GM23338 (cell line): ENCODE results near the gene GAR1. TPM values are rescaled to one million over a fixed set of nuclear protein-coding genes. Genes with fewer than 3 reads are reported as not detected.

ENCODE experiments used
- ATAC-seq: fragments of 200-7000 bp; cut with Tn5 transposase; 3 replicates; pipeline ENCODE4 v1.9.1; 2020
- DNase-seq: peaks from one replicate; pipeline ENCODE4 v3.0.0-alpha.2; 2015; ENCODE audit warnings: low spot score
- H2AFZ ChIP-seq: fragments of 200-600 bp; sonication (generic); 2 replicates; pipeline ENCODE4 v1.8.0; 2016; ENCODE audit warnings: antibody characterized with exemption, mild to moderate bottlenecking, moderate library complexity
- H3F3A ChIP-seq: fragments of 200-600 bp; sonication (generic); replicated peaks from 2 replicates; pipeline ENCODE4 v1.8.0; 2017; ENCODE audit warnings: antibody characterized with exemption, mixed run types, low read depth
- H3K27ac ChIP-seq: fragments of 200-600 bp; sonication (generic); 2 replicates; pipeline ENCODE4 v1.6.1; 2016; ENCODE audit warnings: low read depth
- H3K27me3 ChIP-seq: fragments of 200-600 bp; sonication (generic); 2 replicates; pipeline ENCODE4 v1.8.0; 2016; ENCODE audit warnings: mild to moderate bottlenecking, mixed run types, moderate library complexity; ENCODE audit not compliant: insufficient read depth
- H3K36me3 ChIP-seq: fragments of 200-600 bp; sonication (generic); 2 replicates; pipeline ENCODE4 v1.8.0; 2016; ENCODE audit warnings: mild to moderate bottlenecking; ENCODE audit not compliant: insufficient read depth
- H3K4me1 ChIP-seq: fragments of 200-600 bp; sonication (generic); 2 replicates; pipeline ENCODE4 v1.8.0; 2016; ENCODE audit warnings: mild to moderate bottlenecking, moderate library complexity; ENCODE audit not compliant: insufficient read depth
- H3K4me2 ChIP-seq: fragments of 200-600 bp; sonication (generic); 2 replicates; pipeline ENCODE4 v1.7.1; 2017; ENCODE audit warnings: mixed run types
- H3K4me3 ChIP-seq: fragments of 200-600 bp; sonication (generic); 2 replicates; pipeline ENCODE4 v1.6.1; 2016; ENCODE audit warnings: mixed run types
- H3K79me2 ChIP-seq: fragments of 200-600 bp; sonication (generic); replicated peaks from 2 replicates; pipeline ENCODE4 v1.8.0; 2017; ENCODE audit warnings: mild to moderate bottlenecking; ENCODE audit not compliant: insufficient read depth
- H3K9me2 ChIP-seq: fragments of 200-600 bp; sonication (generic); 2 replicates; pipeline ENCODE4 v1.8.0; 2017; ENCODE audit not compliant: insufficient read depth
- H4K20me1 ChIP-seq: fragments of 200-600 bp; sonication (generic); replicated peaks from 2 replicates; pipeline ENCODE4 v1.8.0; 2017; ENCODE audit warnings: mild to moderate bottlenecking; ENCODE audit not compliant: insufficient read depth
- H3K27ac Mint-ChIP-seq: 2 replicates; pipeline ENCODE4 v1.8.0; 2020; ENCODE audit warnings: inconsistent platforms, mild to moderate bottlenecking, moderate library complexity, mixed read lengths
- H3K27me3 Mint-ChIP-seq: 3 replicates; pipeline ENCODE4 v1.8.0; 2022; ENCODE audit warnings: low read depth, mild to moderate bottlenecking, moderate library complexity, mixed read lengths, inconsistent platforms; ENCODE audit not compliant: insufficient read depth, poor library complexity
- H3K36me3 Mint-ChIP-seq: 3 replicates; pipeline ENCODE4 v1.8.0; 2021; ENCODE audit warnings: low read depth, mild to moderate bottlenecking, inconsistent platforms, moderate library complexity, mixed read lengths
- H3K4me1 Mint-ChIP-seq: 3 replicates; pipeline ENCODE4 v1.8.0; 2020; ENCODE audit warnings: mild to moderate bottlenecking, inconsistent platforms, mixed read lengths
- H3K4me3 Mint-ChIP-seq: 3 replicates; pipeline ENCODE4 v1.8.0; 2021; ENCODE audit warnings: moderate library complexity, mild to moderate bottlenecking, inconsistent platforms, mixed read lengths
- H3K9me3 Mint-ChIP-seq: 3 replicates; pipeline ENCODE4 v1.8.0; 2020; ENCODE audit warnings: moderate library complexity, mild to moderate bottlenecking, inconsistent platforms, mixed read lengths
- polyA plus RNA-seq: library from polyadenylated mRNA; unstranded; fragments of >200 nt; fragmentation: Nextera tagmentation; extraction: Ambion mirVana; gene quantifications from 2 replicates; pipeline ENCODE4 v1.2.1, GENCODE V29; 2016
- total RNA-seq: library from RNA; depleted of rRNA; stranded (reverse); fragments of >200 nt; shearing (Covaris generic); gene quantifications from 2 replicates; pipeline ENCODE4 v1.2.3, GENCODE V29; 2014
- TF ChIP-seq, protein P1 (sequence below): fragments of 250-450 bp; sonication (Bioruptor Pico); IDR thresholded peaks from 2 replicates; pipeline ENCODE4 v1.5.0; 2020; ENCODE audit warnings: mild to moderate bottlenecking, moderate library complexity
- TF ChIP-seq, protein P2 (sequence below): IDR thresholded peaks from one replicate; pipeline ENCODE4 v1.6.1; 2018; ENCODE audit warnings: antibody characterized with exemption; ENCODE audit not compliant: unreplicated experiment
- TF ChIP-seq, protein P3 (sequence below), 2 experiments: fragments of 200-600 bp in 1 of 2; sonication (generic) in 1 of 2; conservative IDR thresholded peaks; 2 replicates each; pipeline versions ENCODE4 v1.5.1 to v1.6.1; 2016 to 2017; ENCODE audit warnings: antibody characterized with exemption in 2 of 2, low read depth in 2 of 2, mild to moderate bottlenecking in 2 of 2, moderate library complexity in 1 of 2

The GAR1 gene
- total and polyA plus RNA-seq, 2 experiments from 2014 or later = 13.8 to 98.7 TPM

DNA sequence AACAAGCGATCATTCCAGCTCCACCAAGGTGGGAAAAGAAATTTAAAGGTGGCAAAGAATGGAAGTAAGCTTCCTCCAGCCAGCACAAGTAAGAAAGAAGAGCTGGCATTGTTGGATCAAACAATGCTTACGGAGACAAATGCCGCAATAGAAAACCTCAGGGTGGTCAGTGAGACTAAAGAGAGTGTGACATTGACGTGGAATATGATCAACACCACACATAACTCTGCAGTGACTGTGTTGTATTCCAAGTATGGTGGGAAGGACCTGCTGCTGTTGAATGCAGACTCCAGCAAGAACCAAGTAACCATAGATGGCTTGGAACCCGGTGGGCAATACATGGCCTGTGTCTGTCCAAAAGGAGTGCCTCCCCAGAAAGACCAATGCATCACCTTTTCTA is 54.5 kb downstream of the GAR1 start (continued):
- TF ChIP-seq, protein P1, sequence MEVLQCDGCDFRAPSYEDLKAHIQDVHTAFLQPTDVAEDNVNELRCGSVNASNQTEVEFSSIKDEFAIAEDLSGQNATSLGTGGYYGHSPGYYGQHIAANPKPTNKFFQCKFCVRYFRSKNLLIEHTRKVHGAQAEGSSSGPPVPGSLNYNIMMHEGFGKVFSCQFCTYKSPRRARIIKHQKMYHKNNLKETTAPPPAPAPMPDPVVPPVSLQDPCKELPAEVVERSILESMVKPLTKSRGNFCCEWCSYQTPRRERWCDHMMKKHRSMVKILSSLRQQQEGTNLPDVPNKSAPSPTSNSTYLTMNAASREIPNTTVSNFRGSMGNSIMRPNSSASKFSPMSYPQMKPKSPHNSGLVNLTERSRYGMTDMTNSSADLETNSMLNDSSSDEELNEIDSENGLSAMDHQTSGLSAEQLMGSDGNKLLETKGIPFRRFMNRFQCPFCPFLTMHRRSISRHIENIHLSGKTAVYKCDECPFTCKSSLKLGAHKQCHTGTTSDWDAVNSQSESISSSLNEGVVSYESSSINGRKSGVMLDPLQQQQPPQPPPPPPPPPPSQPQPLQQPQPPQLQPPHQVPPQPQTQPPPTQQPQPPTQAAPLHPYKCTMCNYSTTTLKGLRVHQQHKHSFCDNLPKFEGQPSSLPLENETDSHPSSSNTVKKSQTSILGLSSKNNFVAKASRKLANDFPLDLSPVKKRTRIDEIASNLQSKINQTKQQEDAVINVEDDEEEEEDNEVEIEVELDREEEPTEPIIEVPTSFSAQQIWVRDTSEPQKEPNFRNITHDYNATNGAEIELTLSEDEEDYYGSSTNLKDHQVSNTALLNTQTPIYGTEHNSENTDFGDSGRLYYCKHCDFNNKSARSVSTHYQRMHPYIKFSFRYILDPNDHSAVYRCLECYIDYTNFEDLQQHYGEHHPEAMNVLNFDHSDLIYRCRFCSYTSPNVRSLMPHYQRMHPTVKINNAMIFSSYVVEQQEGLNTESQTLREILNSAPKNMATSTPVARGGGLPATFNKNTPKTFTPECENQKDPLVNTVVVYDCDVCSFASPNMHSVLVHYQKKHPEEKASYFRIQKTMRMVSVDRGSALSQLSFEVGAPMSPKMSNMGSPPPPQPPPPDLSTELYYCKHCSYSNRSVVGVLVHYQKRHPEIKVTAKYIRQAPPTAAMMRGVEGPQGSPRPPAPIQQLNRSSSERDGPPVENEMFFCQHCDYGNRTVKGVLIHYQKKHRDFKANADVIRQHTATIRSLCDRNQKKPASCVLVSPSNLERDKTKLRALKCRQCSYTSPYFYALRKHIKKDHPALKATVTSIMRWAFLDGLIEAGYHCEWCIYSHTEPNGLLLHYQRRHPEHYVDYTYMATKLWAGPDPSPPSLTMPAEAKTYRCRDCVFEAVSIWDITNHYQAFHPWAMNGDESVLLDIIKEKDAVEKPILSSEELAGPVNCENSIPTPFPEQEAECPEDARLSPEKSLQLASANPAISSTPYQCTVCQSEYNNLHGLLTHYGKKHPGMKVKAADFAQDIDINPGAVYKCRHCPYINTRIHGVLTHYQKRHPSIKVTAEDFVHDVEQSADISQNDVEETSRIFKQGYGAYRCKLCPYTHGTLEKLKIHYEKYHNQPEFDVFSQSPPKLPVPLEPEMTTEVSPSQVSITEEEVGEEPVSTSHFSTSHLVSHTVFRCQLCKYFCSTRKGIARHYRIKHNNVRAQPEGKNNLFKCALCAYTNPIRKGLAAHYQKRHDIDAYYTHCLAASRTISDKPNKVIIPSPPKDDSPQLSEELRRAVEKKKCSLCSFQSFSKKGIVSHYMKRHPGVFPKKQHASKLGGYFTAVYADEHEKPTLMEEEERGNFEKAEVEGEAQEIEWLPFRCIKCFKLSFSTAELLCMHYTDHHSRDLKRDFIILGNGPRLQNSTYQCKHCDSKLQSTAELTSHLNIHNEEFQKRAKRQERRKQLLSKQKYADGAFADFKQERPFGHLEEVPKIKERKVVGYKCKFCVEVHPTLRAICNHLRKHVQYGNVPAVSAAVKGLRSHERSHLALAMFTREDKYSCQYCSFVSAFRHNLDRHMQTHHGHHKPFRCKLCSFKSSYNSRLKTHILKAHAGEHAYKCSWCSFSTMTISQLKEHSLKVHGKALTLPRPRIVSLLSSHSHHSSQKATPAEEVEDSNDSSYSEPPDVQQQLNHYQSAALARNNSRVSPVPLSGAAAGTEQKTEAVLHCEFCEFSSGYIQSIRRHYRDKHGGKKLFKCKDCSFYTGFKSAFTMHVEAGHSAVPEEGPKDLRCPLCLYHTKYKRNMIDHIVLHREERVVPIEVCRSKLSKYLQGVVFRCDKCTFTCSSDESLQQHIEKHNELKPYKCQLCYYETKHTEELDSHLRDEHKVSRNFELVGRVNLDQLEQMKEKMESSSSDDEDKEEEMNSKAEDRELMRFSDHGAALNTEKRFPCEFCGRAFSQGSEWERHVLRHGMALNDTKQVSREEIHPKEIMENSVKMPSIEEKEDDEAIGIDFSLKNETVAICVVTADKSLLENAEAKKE (CRISPR knock-in tag) = no peak

DNA sequence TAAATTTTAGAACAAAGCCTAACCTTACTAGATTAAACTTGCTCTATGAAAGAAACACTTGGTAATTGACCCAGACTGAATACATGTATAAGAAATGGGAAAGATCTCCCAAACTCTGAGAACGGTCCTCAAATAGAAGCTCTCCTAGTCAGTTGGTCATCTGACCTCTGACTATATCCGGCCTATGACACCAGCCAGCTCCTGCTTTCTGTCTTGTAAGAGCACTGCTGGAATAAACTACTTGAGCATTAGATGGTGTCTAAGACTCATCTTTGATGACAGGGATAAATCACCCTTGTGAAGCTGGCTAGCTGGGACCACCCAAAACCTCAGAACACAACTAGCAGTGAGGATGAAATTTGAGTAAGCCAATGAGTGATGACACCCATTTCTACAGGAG is 56.5 kb downstream of the GAR1 start:
- no peaks in the 10 kb centered on the region for H4K20me1 ChIP-seq
- no peaks in the 10 kb centered on the region for H3K79me2 ChIP-seq
- no peak overlapping the region for H3K4me3 ChIP-seq
- Mint-ChIP-seq H3K36me3 (no peaks in the 10 kb centered on the region), H3K4me1 (no peaks in the 10 kb centered on the region; the same call in 2 of the 3 replicates), H3K9me3 (no peaks in the 10 kb centered on the region; the same call in 2 of the 3 replicates), H3K27ac (no peak overlapping the region), H3K4me3 (no peak overlapping the region), H3K27me3 (peaks cover 2% of the 10 kb centered on the region)
- no peaks in the 10 kb centered on the region for H3K4me1 ChIP-seq
- no peaks in the 10 kb centered on the region for H3F3A ChIP-seq
- DNase-seq (no peak), ATAC-seq (no peak)
- no peaks in the 10 kb centered on the region for H3K36me3 ChIP-seq
- H3K27ac ChIP-seq = no peak overlapping the region
- H3K9me2 ChIP-seq = peaks cover 4% of the 10 kb centered on the region; the same call in 1 of the 2 replicates
- H3K27me3 ChIP-seq = no peaks in the 10 kb centered on the region
- no peak overlapping the region for H2AFZ ChIP-seq
- H3K4me2 ChIP-seq = no peak overlapping the region
- TF ChIP-seq, protein P1 (CRISPR knock-in tag) = no peak
- TF ChIP-seq, protein P2, sequence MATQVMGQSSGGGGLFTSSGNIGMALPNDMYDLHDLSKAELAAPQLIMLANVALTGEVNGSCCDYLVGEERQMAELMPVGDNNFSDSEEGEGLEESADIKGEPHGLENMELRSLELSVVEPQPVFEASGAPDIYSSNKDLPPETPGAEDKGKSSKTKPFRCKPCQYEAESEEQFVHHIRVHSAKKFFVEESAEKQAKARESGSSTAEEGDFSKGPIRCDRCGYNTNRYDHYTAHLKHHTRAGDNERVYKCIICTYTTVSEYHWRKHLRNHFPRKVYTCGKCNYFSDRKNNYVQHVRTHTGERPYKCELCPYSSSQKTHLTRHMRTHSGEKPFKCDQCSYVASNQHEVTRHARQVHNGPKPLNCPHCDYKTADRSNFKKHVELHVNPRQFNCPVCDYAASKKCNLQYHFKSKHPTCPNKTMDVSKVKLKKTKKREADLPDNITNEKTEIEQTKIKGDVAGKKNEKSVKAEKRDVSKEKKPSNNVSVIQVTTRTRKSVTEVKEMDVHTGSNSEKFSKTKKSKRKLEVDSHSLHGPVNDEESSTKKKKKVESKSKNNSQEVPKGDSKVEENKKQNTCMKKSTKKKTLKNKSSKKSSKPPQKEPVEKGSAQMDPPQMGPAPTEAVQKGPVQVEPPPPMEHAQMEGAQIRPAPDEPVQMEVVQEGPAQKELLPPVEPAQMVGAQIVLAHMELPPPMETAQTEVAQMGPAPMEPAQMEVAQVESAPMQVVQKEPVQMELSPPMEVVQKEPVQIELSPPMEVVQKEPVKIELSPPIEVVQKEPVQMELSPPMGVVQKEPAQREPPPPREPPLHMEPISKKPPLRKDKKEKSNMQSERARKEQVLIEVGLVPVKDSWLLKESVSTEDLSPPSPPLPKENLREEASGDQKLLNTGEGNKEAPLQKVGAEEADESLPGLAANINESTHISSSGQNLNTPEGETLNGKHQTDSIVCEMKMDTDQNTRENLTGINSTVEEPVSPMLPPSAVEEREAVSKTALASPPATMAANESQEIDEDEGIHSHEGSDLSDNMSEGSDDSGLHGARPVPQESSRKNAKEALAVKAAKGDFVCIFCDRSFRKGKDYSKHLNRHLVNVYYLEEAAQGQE = no peak
- TF ChIP-seq, protein P3, sequence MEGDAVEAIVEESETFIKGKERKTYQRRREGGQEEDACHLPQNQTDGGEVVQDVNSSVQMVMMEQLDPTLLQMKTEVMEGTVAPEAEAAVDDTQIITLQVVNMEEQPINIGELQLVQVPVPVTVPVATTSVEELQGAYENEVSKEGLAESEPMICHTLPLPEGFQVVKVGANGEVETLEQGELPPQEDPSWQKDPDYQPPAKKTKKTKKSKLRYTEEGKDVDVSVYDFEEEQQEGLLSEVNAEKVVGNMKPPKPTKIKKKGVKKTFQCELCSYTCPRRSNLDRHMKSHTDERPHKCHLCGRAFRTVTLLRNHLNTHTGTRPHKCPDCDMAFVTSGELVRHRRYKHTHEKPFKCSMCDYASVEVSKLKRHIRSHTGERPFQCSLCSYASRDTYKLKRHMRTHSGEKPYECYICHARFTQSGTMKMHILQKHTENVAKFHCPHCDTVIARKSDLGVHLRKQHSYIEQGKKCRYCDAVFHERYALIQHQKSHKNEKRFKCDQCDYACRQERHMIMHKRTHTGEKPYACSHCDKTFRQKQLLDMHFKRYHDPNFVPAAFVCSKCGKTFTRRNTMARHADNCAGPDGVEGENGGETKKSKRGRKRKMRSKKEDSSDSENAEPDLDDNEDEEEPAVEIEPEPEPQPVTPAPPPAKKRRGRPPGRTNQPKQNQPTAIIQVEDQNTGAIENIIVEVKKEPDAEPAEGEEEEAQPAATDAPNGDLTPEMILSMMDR (conservative IDR thresholded peaks at IDR 0.05; ENCODE audit: low read depth in 2 of 2) = no peak
